Lower leg skin (tissue), 4 donors: Measurements from ENCODE around the gene GALNT18. TPM values are rescaled to one million over a fixed set of nuclear protein-coding genes. Genes with fewer than 3 reads are reported as not detected.

Experiments used
- DNase-seq, 2 donors: peaks; one replicate each; pipeline ENCODE4 v3.0.0-alpha.2; 2019; ENCODE audit warnings: low spot score in 2 of 2
- H3K4me3 ChIP-seq: fragments of 200-600 bp; sonication (generic); 2 replicates; pipeline ENCODE4 v1.5.1; 2017; ENCODE audit warnings: mild to moderate bottlenecking, low read depth; ENCODE audit not compliant: poor library complexity, severe bottlenecking
- POLR2A ChIP-seq, 2 donors: fragments of 450-650 bp; IDR thresholded peaks; one replicate each; pipeline ENCODE4 v1.6.1; 2016 to 2017; ENCODE audit warnings: antibody characterized with exemption in 2 of 2, mild to moderate bottlenecking in 1 of 2, moderate library complexity in 1 of 2
- WGBS, 2 donors: methylation state at CpG; one replicate each; pipeline ENCODE4 v1.1.5; 2018; 5-methylcytosine and 5-hydroxymethylcytosine counted together
- intact Hi-C: fragments of 100-400 bp; cut with DNase I; formaldehyde crosslinking; loops from one replicate; pipeline ENCODE4 v1.15.0; 2023; ENCODE audit warnings: low total_unique reads
- total RNA-seq, 4 donors: library from RNA; depleted of rRNA; stranded (reverse); fragments of >200 nt; gene quantifications; one replicate each; pipeline ENCODE4 v1.1.0, GENCODE V29; 2016
- TF ChIP-seq, protein P1 (sequence below), 3 donors: fragments of 450-650 bp; IDR thresholded peaks; one replicate each; pipeline ENCODE4 v1.5.1; 2016; ENCODE audit warnings: antibody characterized with exemption in 3 of 3, mild to moderate bottlenecking in 3 of 3, moderate library complexity in 2 of 3

The GALNT18 gene
- total RNA-seq, 4 donors from 2014 or later, result 11.5 to 33.0 (median 17.7) TPM

DNA sequence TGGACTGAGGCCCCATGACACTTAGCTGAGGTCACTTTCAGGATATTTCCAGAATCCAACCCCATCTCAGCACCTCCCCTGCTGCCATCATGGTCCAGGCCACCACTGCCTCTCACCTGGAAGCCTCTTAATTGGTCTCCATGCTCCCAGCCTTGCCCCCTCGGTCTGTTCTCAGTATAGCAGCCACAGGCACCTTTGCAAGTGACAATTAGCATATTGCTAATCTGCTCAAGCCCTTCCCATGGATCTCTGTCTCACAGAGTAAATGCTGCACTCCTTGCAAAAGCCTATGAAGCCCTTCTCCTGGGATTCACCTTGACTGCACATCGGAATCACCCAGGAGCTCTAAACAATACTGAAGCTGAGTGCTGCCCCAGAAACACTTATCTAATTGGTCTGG, 175.2 kb downstream of the GALNT18 start:
- H3K4me3 ChIP-seq, result no peak overlapping the region
- intact Hi-C loops, result no loop called here
- TF ChIP-seq POLR2A (IDR thresholded peaks at IDR 0.05), result no peak
- TF ChIP-seq, protein P1, sequence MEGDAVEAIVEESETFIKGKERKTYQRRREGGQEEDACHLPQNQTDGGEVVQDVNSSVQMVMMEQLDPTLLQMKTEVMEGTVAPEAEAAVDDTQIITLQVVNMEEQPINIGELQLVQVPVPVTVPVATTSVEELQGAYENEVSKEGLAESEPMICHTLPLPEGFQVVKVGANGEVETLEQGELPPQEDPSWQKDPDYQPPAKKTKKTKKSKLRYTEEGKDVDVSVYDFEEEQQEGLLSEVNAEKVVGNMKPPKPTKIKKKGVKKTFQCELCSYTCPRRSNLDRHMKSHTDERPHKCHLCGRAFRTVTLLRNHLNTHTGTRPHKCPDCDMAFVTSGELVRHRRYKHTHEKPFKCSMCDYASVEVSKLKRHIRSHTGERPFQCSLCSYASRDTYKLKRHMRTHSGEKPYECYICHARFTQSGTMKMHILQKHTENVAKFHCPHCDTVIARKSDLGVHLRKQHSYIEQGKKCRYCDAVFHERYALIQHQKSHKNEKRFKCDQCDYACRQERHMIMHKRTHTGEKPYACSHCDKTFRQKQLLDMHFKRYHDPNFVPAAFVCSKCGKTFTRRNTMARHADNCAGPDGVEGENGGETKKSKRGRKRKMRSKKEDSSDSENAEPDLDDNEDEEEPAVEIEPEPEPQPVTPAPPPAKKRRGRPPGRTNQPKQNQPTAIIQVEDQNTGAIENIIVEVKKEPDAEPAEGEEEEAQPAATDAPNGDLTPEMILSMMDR (IDR thresholded peaks at IDR 0.05), result no peak
- DNase-seq, result no peak
- WGBS, 2 donors, result 83 to 85% methylated on average over 2 of the region's 2 CpGs

DNA sequence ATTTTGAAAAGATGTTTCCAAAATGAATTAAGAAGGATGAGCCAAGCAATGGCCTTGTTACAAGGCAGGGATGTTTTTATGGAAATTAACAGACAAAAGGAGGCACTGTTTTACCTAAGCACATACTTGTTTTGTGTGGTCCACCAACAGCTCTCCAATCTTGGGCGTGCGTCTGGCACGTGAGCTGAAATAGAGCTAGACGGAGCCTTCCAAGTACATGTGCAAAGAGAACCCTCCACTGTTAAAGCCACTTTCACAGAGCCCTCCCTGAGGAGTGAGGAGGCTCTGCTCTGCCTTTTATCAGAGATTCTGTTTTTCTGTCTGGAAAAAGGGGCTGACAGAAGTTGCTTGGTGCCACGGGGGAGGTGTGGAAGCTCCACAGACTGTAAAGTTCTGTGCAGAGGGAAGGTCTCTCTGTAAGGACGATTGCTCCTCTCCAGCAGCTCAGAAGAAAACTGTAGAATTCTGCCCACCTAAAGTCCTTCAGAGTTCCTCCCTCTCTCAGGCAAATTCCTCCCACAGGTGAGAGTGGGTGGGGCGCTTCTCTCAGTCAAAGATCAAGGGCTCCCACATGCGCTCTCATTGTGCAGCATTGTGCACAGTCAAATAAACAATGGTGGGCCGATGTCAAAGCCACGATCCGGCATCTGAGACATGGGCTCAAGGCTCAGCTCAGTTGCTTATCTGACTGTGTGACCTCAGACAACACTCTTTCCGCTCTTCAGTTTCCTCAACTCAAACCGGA, 176.2 kb downstream of the GALNT18 start:
- WGBS, 2 donors, result 90 to 92% methylated on average over 13 of the region's 13 CpGs
- intact Hi-C loops, result no loop called here
- H3K4me3 ChIP-seq, result no peak overlapping the region
- TF ChIP-seq, protein P1 (IDR thresholded peaks at IDR 0.05), result no peak
- TF ChIP-seq POLR2A (IDR thresholded peaks at IDR 0.05), result no peak
- no peak for DNase-seq

DNA sequence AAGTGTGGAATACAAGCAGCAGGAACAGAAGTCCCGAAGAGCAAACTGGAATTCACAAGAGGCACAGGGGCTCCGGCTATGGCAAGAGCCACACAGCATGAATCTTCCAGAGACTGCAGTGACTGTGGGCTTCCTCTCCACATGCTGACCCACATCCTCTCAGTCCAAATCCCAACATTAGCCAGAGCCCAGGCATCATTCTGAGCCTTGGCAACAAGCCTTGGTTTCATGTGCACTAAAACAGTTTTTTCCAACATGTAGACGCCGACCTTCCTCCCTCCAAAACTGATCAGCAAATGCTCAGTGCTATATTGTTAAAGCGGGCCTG, 177.0 kb downstream of the GALNT18 start:
- H3K4me3 ChIP-seq, result no peak overlapping the region
- 44% methylated on average over 5 of the region's 5 CpGs for WGBS, 2 donors
- DNase-seq, result no peak
- TF ChIP-seq, protein P1 (IDR thresholded peaks at IDR 0.05), result no peak
- TF ChIP-seq POLR2A (IDR thresholded peaks at IDR 0.05), result no peak
- intact Hi-C loops, result no loop called here

DNA sequence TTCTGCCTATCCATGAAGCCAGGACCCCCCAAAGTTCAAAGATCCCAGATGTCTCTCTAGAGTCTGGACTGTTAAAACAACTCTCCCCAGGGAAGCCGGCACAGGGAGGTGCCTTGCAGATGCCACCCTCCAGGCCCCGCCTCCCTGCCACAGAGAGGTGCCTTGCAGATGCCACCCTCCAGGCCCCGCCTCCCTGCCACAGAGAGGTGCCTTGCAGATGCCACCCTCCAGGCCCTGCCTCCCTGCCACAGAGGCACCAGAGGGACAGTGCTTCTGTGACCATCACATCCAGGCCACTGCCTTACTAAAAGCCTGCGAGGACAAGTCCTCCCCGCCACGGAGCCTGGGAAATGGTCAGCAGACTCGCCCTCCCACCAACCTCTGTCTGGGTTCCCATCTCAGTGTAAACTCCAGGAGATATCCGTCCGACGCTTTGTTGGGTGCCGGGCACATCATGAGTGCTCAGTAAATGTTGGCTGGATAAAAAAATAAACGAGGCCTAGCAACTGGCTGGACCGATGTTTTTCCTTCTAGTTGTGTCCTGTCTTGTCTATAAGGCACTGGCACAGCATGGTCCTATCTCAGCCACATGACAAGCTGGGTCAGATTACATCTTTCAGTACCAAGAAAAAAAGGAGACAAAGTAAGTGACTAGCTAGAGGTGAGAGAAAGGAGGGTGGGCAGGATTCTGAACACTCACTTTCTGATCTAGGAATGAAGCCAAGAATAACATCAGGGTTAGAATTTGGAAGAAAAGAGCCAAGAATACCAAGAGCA, 177.6 kb downstream of the GALNT18 start:
- no peak overlapping the region for H3K4me3 ChIP-seq
- WGBS, 2 donors, result 82 to 83% methylated on average over 13 of the region's 13 CpGs
- intact Hi-C loops, result no loop called here
- TF ChIP-seq, protein P1 (IDR thresholded peaks at IDR 0.05), result no peak
- no peak for TF ChIP-seq POLR2A (IDR thresholded peaks at IDR 0.05)
- DNase-seq, result no peak

DNA sequence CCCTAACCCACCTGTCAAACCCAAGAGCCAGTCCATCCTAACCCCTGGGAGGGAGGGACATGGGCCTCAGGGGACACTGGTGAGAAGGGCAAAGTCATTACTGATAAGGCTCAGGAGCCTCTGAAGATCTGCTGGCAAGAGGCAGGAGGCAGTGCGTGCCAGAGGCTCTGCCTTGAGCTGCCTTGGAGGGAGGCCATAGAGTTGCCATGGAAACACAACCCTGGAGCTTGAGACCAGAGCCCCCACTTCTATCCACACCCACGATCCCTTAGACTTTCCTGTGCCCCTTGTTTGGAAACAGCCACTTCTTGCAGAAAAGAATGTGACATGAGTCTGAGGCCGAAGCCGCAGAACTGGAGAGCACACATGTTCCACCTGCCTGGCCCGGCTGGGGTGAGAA, 179.0 kb downstream of the GALNT18 start:
- 95 to 96% methylated on average over 5 of the region's 5 CpGs for WGBS, 2 donors
- intact Hi-C loops, result no loop called here
- no peak for DNase-seq
- TF ChIP-seq POLR2A (IDR thresholded peaks at IDR 0.05), result no peak
- TF ChIP-seq, protein P1 (IDR thresholded peaks at IDR 0.05), result no peak
- no peak overlapping the region for H3K4me3 ChIP-seq
